Endodermal cell (in vitro differentiated cells): ENCODE results near the gene HOXA9. TPM values are rescaled to one million over a fixed set of nuclear protein-coding genes. Genes with fewer than 3 reads are reported as not detected.
A peak's percentile ranks its signal among the peaks of the same experiment; 100 is the strongest.

Source experiments
- DNase-seq: peaks from one replicate; pipeline ENCODE4 v3.0.0-alpha.2; 2017
- H3K27ac ChIP-seq: 2 replicates; pipeline ENCODE4 v1.5.1; 2013; ENCODE audit warnings: mild to moderate bottlenecking, low read depth, low read length, moderate library complexity
- H3K27me3 ChIP-seq: 2 replicates; pipeline ENCODE4 v1.6.1; 2013; ENCODE audit warnings: mild to moderate bottlenecking, low read length, moderate library complexity; ENCODE audit not compliant: insufficient read depth, control insufficient read depth, poor library complexity, severe bottlenecking
- H3K36me3 ChIP-seq: 2 replicates; pipeline ENCODE4 v1.7.0; 2013; ENCODE audit warnings: mild to moderate bottlenecking, low read length, moderate library complexity; ENCODE audit not compliant: control insufficient read depth, insufficient read depth
- H3K4me1 ChIP-seq: one replicate; pipeline ENCODE4 v1.7.0; 2013; ENCODE audit warnings: low read length; ENCODE audit not compliant: control insufficient read depth, insufficient read depth
- H3K4me3 ChIP-seq: 2 replicates; pipeline ENCODE4 v1.5.1; 2013; ENCODE audit warnings: mild to moderate bottlenecking, low read length, moderate library complexity
- H3K9ac ChIP-seq: 2 replicates; pipeline ENCODE4 v1.6.1; 2013; ENCODE audit warnings: mild to moderate bottlenecking, low read length, moderate library complexity; ENCODE audit not compliant: poor library complexity, severe bottlenecking; ENCODE audit errors: extremely low read depth
- H3K9me3 ChIP-seq: 2 replicates; pipeline ENCODE4 v1.6.1; 2013; ENCODE audit warnings: mild to moderate bottlenecking, low read length, moderate library complexity; ENCODE audit not compliant: control insufficient read depth
- H3K27ac Mint-ChIP-seq: 2 replicates; pipeline ENCODE4 v1.8.0; 2020; ENCODE audit warnings: mixed read lengths
- H3K27me3 Mint-ChIP-seq: 2 replicates; pipeline ENCODE4 v1.8.0; 2021; ENCODE audit warnings: mild to moderate bottlenecking, mixed read lengths; ENCODE audit not compliant: insufficient read depth
- H3K36me3 Mint-ChIP-seq: 2 replicates; pipeline ENCODE4 v1.8.0; 2020; ENCODE audit warnings: low read depth, mixed read lengths
- H3K4me1 Mint-ChIP-seq: 2 replicates; pipeline ENCODE4 v1.8.0; 2020; ENCODE audit warnings: mixed read lengths
- H3K4me3 Mint-ChIP-seq: 2 replicates; pipeline ENCODE4 v1.8.0; 2020; ENCODE audit warnings: mild to moderate bottlenecking, moderate library complexity, mixed read lengths
- H3K9me3 Mint-ChIP-seq: 2 replicates; pipeline ENCODE4 v1.8.0; 2020; ENCODE audit warnings: mild to moderate bottlenecking, mixed read lengths
- WGBS, 2 experiments: methylation state at CpG; one replicate each; pipeline versions ENCODE4 v1.1.5 to v1.1.7; 2013; ENCODE audit warnings: missing lambda C conversion rate in 2 of 2, mixed read lengths in 1 of 2; ENCODE audit not compliant: insufficient coverage in 1 of 2, insufficient read length in 1 of 2; 5-methylcytosine and 5-hydroxymethylcytosine counted together
- total RNA-seq, 2 donors: library from RNA; stranded (reverse); fragmentation: NEBNext Ultra II Directional in 1 of 2; extraction: Animal tissue kit (Norgen Biotek cat#: 25700) in 1 of 2; gene quantifications; 2 replicates in 1 of 2; 3 replicates in 1 of 2; pipeline ENCODE4 v1.2.1, GENCODE V29; 2021
- TF ChIP-seq, protein P1 (sequence below): fragments of 200-600 bp; sonication (generic); conservative IDR thresholded peaks from 2 replicates; pipeline ENCODE4 v1.5.0; 2021; ENCODE audit warnings: antibody characterized with exemption, mild to moderate bottlenecking

HOXA9 gene
- total RNA-seq, 2 donors from 2014 or later = not detected

DNA sequence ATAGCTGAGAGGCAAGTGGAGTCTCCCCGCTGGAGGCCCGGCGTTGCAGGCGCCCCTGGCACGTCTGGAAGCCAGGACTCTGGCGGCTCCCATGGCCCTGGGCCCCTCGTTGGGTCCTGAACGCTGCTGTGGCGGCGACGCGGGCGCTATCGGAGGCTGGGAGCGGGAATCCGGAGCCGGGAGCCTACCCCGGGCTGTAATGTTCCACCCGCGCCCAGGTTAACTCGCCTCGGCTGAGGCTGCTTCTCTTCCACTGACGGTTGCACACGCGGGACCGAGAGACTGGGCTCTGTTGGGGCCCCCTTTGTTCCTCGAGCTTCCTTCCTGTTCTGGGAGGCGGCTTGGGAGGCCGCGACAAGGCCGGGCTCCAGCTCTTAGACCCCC is 20.6 kb downstream of the HOXA9 start:
- Histone ChIP-seq H3K27me3 (peaks cover 100% of the 10 kb centered on the region), H3K9me3 (peaks cover 16% of the 10 kb centered on the region), H3K27ac (no peak overlapping the region), H3K36me3 (no peaks in the 10 kb centered on the region), H3K9ac (no peak overlapping the region), H3K4me1 (no peaks in the 10 kb centered on the region), H3K4me3 (no peak overlapping the region)
- WGBS, 2 experiments = 20 to 28% methylated on average over 21 to 31 of the region's 31 CpGs
- peak; percentile 55 for DNase-seq
- peaks cover 100% of the 10 kb centered on the region for H3K27me3 Mint-ChIP-seq
- no peak overlapping the region for H3K27ac Mint-ChIP-seq
- TF ChIP-seq, protein P1, sequence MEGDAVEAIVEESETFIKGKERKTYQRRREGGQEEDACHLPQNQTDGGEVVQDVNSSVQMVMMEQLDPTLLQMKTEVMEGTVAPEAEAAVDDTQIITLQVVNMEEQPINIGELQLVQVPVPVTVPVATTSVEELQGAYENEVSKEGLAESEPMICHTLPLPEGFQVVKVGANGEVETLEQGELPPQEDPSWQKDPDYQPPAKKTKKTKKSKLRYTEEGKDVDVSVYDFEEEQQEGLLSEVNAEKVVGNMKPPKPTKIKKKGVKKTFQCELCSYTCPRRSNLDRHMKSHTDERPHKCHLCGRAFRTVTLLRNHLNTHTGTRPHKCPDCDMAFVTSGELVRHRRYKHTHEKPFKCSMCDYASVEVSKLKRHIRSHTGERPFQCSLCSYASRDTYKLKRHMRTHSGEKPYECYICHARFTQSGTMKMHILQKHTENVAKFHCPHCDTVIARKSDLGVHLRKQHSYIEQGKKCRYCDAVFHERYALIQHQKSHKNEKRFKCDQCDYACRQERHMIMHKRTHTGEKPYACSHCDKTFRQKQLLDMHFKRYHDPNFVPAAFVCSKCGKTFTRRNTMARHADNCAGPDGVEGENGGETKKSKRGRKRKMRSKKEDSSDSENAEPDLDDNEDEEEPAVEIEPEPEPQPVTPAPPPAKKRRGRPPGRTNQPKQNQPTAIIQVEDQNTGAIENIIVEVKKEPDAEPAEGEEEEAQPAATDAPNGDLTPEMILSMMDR = no peak
- peaks cover 15% of the 10 kb centered on the region for H3K9me3 Mint-ChIP-seq
- H3K4me1 Mint-ChIP-seq = peaks cover 10% of the 10 kb centered on the region
- no peak overlapping the region for H3K4me3 Mint-ChIP-seq
- no peaks in the 10 kb centered on the region for H3K36me3 Mint-ChIP-seq

DNA sequence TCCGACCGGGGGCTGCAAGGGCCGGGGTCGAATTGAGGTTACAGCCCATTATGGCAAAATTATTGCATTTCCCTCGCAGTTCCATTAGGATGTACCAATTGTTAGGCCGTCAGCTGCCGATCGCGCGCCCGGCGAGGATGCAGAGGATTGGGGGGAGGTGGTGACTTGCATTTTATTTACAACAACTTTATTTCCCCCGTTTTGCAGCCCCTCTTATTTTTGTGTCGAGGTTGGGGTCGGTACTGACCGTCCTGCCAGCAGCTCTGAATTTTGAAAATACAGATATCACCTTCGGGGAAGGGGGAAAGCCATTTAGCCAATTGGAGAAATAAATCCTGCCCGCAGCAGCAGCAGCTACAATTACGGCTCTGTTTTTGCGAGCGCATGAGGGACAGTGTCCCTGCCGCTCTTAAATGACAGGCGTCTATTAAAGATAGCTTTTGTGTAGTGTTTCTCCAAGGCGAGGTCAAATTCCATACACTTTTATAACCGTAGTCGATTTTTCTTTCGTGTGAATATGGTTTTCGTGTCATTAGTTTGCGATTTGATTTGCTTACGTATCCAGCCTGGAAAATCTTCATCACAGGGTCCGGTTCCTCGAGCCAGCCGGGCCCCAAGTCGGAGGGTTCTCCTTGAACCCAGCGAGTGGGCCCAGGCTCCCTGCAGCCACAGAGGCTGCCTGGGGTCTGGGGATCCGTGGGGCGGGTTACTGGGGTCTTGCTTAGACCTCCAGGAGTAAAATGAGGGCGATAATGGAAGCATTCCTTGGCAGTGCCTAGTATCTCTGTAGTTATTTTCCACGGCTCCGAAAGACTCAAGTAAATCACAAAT is 21.2 kb downstream of the HOXA9 start:
- H3K27me3 Mint-ChIP-seq = peaks cover 100% of the 10 kb centered on the region
- Histone ChIP-seq H3K36me3 (no peaks in the 10 kb centered on the region), H3K27me3 (peaks cover 100% of the 10 kb centered on the region), H3K27ac (no peak overlapping the region), H3K4me3 (no peak overlapping the region), H3K9ac (no peak overlapping the region), H3K9me3 (peaks cover 16% of the 10 kb centered on the region), H3K4me1 (no peaks in the 10 kb centered on the region)
- DNase-seq = no peak
- H3K9me3 Mint-ChIP-seq = peaks cover 15% of the 10 kb centered on the region
- H3K36me3 Mint-ChIP-seq = no peaks in the 10 kb centered on the region
- no peak overlapping the region for H3K27ac Mint-ChIP-seq
- H3K4me1 Mint-ChIP-seq = peaks cover 11% of the 10 kb centered on the region
- H3K4me3 Mint-ChIP-seq = peak overlapping the region; percentile 54
- TF ChIP-seq, protein P1 = peak; percentile 8
- 41 to 52% methylated on average over 22 to 40 of the region's 40 CpGs for WGBS, 2 experiments

- Histone ChIP-seq H3K9ac (no peak within 1 kb of the TSS), H3K9me3 (peaks cover 16% of the 10 kb centered on the region), H3K36me3 (no peaks in the 10 kb centered on the region), H3K4me1 (no peaks in the 10 kb centered on the region), H3K4me3 (peak within 1 kb of the TSS; percentile 86), H3K27me3 (peaks cover 100% of the 10 kb centered on the region), H3K27ac (no peak within 1 kb of the TSS)
- TF ChIP-seq, protein P1 = peak; percentile 92
- H3K4me1 Mint-ChIP-seq = peaks cover 11% of the 10 kb centered on the region
- peak; percentile 94 for DNase-seq
- H3K4me3 Mint-ChIP-seq = peak within 1 kb of the TSS; percentile 54
- 1% methylated on average over 37 to 86 of the region's 86 CpGs for WGBS, 2 experiments
- peaks cover 15% of the 10 kb centered on the region for H3K9me3 Mint-ChIP-seq
- no peak within 1 kb of the TSS for H3K27ac Mint-ChIP-seq
- peaks cover 100% of the 10 kb centered on the region for H3K27me3 Mint-ChIP-seq
- no peaks in the 10 kb centered on the region for H3K36me3 Mint-ChIP-seq
These were observed 22.1 kb downstream of the HOXA9 start, which contains the start of gene HOXA5 for GRCh38 chr7:27143023-27143949. Gene HOXA5, minus strand, starts transcription at chr7:27143681. Its CDS starts 74 bp downstream, at chr7:27143607.
